ENCODE data around the gene GHRH.

GRCh38 chr20:37260923-37261322 is 691 bp downstream of the GHRH start:
- no peak for TF ChIP-seq CTCF (IDR thresholded peaks at IDR 0.05; ENCODE audit: low read depth, low read length, missing input control)
- no peak for TF ChIP-seq RAD21 (IDR thresholded peaks at IDR 0.05)
- no peak for TF ChIP-seq TAF1 (conservative IDR thresholded peaks at IDR 0.05)
- no peak for TF ChIP-seq MAX (IDR thresholded peaks at IDR 0.05)
- TF ChIP-seq JUND (IDR thresholded peaks at IDR 0.05) = no peak
- TF ChIP-seq EGR1 (IDR thresholded peaks at IDR 0.05; ENCODE audit: low read depth in 2 of 2) = no peak
- TF ChIP-seq YY1 (IDR thresholded peaks at IDR 0.05) = no peak
- no peak for TF ChIP-seq HNF4A (conservative IDR thresholded peaks at IDR 0.05)
- no peak for TF ChIP-seq REST (IDR thresholded peaks at IDR 0.05)
- no peak for TF ChIP-seq ATF3 (IDR thresholded peaks at IDR 0.05)

Measured in liver (tissue), 3 donors.